Measurements from ENCODE around the gene TMEM109. TPM values are rescaled to one million over a fixed set of nuclear protein-coding genes. Genes with fewer than 3 reads are reported as not detected.

Gene TMEM109
- total RNA-seq, 2 donors from 2014 or later: 158 to 213 TPM

GRCh38 chr11:60919320-60919719 is 5.4 kb downstream of the TMEM109 start:
- Histone ChIP-seq H3K27me3 (replicated peaks; ENCODE audit: insufficient read depth) (no peaks in the 10 kb centered on the region), H3K4me3 (no peak overlapping the region), H3K9me3 (no peaks in the 10 kb centered on the region), H3K36me3 (peaks cover 30% of the 10 kb centered on the region), H3K4me1 (ENCODE audit: control insufficient read depth in 1 of 2, low read depth in 2 of 2) (peaks cover 10 to 47% of the 10 kb centered on the region in 2 donors), H3K27ac (no peak overlapping the region)
- no peak for DNase-seq (ENCODE audit: low spot score)
- TF ChIP-seq, protein P1, sequence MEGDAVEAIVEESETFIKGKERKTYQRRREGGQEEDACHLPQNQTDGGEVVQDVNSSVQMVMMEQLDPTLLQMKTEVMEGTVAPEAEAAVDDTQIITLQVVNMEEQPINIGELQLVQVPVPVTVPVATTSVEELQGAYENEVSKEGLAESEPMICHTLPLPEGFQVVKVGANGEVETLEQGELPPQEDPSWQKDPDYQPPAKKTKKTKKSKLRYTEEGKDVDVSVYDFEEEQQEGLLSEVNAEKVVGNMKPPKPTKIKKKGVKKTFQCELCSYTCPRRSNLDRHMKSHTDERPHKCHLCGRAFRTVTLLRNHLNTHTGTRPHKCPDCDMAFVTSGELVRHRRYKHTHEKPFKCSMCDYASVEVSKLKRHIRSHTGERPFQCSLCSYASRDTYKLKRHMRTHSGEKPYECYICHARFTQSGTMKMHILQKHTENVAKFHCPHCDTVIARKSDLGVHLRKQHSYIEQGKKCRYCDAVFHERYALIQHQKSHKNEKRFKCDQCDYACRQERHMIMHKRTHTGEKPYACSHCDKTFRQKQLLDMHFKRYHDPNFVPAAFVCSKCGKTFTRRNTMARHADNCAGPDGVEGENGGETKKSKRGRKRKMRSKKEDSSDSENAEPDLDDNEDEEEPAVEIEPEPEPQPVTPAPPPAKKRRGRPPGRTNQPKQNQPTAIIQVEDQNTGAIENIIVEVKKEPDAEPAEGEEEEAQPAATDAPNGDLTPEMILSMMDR (IDR thresholded peaks at IDR 0.05): no peak
- ATAC-seq (ENCODE audit: insufficient number of reproducible peaks, low FRiP score, low read depth): no peak

GRCh38 chr11:60919956-60920355 is 6.0 kb downstream of the TMEM109 start:
- Histone ChIP-seq H3K4me3 (no peak overlapping the region), H3K36me3 (peaks cover 30% of the 10 kb centered on the region), H3K9me3 (no peaks in the 10 kb centered on the region), H3K4me1 (ENCODE audit: control insufficient read depth in 1 of 2, low read depth in 2 of 2) (peaks cover 13 to 53% of the 10 kb centered on the region in 2 donors), H3K27me3 (replicated peaks; ENCODE audit: insufficient read depth) (no peaks in the 10 kb centered on the region), H3K27ac (no peak overlapping the region)
- DNase-seq (ENCODE audit: low spot score): no peak
- ATAC-seq (ENCODE audit: insufficient number of reproducible peaks, low FRiP score, low read depth): no peak
- TF ChIP-seq, protein P1 (IDR thresholded peaks at IDR 0.05): no peak

- Histone ChIP-seq H3K4me3 (no peak overlapping the region), H3K4me1 (ENCODE audit: control insufficient read depth in 1 of 2, low read depth in 2 of 2) (peaks cover 9 to 51% of the 10 kb centered on the region in 2 donors), H3K36me3 (peaks cover 30% of the 10 kb centered on the region), H3K27me3 (replicated peaks; ENCODE audit: insufficient read depth) (no peaks in the 10 kb centered on the region), H3K27ac (no peak overlapping the region), H3K9me3 (no peaks in the 10 kb centered on the region)
- TF ChIP-seq, protein P1 (IDR thresholded peaks at IDR 0.05): no peak
- no peak for ATAC-seq (ENCODE audit: insufficient number of reproducible peaks, low FRiP score, low read depth)
- no peak for DNase-seq (ENCODE audit: low spot score)
Measured at GRCh38 chr11:60921259-60921658, 7.3 kb downstream of the TMEM109 start.

DNA sequence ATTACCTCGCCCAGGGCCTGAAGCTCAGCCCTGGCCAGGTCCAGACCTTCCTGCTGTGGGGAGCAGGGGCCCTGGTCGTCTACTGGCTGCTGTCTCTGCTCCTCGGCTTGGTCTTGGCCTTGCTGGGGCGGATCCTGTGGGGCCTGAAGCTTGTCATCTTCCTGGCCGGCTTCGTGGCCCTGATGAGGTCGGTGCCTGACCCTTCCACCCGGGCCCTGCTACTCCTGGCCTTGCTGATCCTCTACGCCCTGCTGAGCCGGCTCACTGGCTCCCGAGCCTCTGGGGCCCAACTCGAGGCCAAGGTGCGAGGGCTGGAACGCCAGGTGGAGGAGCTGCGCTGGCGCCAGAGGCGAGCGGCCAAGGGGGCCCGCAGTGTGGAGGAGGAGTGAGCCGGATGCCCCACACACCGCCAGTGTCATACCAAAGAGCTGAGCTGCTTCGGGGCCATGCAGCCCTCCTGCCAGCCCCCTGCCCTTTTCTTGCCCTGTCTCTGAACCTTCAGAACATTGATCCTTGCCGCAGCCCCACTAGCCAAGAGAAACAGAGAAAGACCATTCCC is 7.9 kb downstream of the TMEM109 start:
- Histone ChIP-seq H3K9me3 (no peaks in the 10 kb centered on the region), H3K36me3 (peaks cover 30% of the 10 kb centered on the region), H3K27me3 (replicated peaks; ENCODE audit: insufficient read depth) (no peaks in the 10 kb centered on the region), H3K4me3 (no peak overlapping the region), H3K27ac (no peak overlapping the region), H3K4me1 (ENCODE audit: control insufficient read depth in 1 of 2, low read depth in 2 of 2) (peaks cover 9 to 45% of the 10 kb centered on the region in 2 donors)
- ATAC-seq (ENCODE audit: insufficient number of reproducible peaks, low FRiP score, low read depth) (no peak), DNase-seq (ENCODE audit: low spot score) (no peak)
- TF ChIP-seq, protein P1 (IDR thresholded peaks at IDR 0.05): no peak

- Histone ChIP-seq H3K36me3 (peaks cover 30% of the 10 kb centered on the region), H3K9me3 (no peaks in the 10 kb centered on the region), H3K27ac (no peak overlapping the region), H3K4me1 (ENCODE audit: control insufficient read depth in 1 of 2, low read depth in 2 of 2) (peaks cover 9 to 34% of the 10 kb centered on the region in 2 donors), H3K27me3 (replicated peaks; ENCODE audit: insufficient read depth) (no peaks in the 10 kb centered on the region), H3K4me3 (no peak overlapping the region)
- TF ChIP-seq, protein P1 (IDR thresholded peaks at IDR 0.05): no peak
- no peak for ATAC-seq (ENCODE audit: insufficient number of reproducible peaks, low FRiP score, low read depth)
- DNase-seq (ENCODE audit: low spot score): no peak
Measured at GRCh38 chr11:60922906-60923305, 8.9 kb downstream of the TMEM109 start.
